Cardiac fibroblast (primary cell): ENCODE measurements around the gene DCST1.
"Not testable (repeated sequence)": the region's sequence is repeated elsewhere in the genome, so short reads cannot be mapped to it uniquely, and the experiment has no call there.

Source experiments
- DNase-seq, 2 donors: peaks; one replicate each; pipeline versions ENCODE4 v3.0.0 to v3.0.0-alpha.2; 2010; ENCODE audit warnings: low read depth in 2 of 2
- H3K4me3 ChIP-seq, 2 donors: replicated peaks in 1 of 2; 1 replicate in 1 of 2; 2 replicates in 1 of 2; pipeline ENCODE4 v1.5.1; 2011; ENCODE audit warnings: low read depth in 2 of 2, low read length in 2 of 2, mild to moderate bottlenecking in 2 of 2, moderate library complexity in 1 of 2
- TF ChIP-seq, protein P1 (sequence below): IDR thresholded peaks from one replicate; pipeline ENCODE4 v1.5.1; 2011; ENCODE audit warnings: low read depth, mild to moderate bottlenecking, low read length, inconsistent platforms

DCST1 gene

DNA sequence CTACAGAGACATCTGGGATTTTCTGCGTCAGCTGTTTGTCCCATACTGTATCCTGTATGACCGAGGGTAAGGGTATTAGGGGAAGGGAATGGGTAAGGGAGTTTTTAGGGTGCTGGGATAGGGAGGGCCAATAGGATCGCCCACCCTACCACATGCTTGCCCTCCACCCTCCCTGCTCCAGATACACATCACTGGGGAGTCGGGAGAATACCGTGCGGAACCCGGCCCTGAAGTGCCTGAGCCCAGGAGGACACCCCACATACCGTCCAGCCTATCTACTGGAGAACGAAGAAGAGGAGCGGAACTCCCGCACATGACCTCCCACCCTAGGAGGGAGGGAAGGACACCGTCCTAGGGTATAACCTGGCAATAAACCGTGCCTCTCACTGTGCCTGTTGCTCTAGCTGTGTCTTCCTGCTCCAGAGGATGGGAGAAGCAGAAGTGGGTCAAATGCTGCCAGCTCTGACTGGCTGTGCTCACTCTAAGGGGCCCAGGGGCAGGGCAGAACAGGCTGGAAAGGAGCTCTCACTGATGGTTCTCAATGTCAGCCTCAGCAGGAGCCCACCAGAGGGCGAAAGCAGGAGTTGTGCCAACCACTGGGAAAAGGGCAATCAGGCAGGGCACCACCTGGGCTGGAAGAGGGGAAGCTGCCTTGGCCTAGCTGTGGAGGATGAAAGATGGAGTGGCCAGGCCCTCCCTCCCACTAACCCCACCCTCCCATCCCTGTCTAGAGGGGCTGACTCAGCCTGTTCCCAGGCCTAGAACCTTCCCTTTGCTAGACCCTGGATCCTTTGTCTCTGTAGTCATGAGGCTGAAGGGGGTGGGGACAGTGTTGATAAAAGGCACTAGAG is 40.7 kb upstream of the DCST1 start:
- DNase-seq, result peak; percentile 57 to 65
- H3K4me3 ChIP-seq, result no peak overlapping the region
- TF ChIP-seq, protein P1, sequence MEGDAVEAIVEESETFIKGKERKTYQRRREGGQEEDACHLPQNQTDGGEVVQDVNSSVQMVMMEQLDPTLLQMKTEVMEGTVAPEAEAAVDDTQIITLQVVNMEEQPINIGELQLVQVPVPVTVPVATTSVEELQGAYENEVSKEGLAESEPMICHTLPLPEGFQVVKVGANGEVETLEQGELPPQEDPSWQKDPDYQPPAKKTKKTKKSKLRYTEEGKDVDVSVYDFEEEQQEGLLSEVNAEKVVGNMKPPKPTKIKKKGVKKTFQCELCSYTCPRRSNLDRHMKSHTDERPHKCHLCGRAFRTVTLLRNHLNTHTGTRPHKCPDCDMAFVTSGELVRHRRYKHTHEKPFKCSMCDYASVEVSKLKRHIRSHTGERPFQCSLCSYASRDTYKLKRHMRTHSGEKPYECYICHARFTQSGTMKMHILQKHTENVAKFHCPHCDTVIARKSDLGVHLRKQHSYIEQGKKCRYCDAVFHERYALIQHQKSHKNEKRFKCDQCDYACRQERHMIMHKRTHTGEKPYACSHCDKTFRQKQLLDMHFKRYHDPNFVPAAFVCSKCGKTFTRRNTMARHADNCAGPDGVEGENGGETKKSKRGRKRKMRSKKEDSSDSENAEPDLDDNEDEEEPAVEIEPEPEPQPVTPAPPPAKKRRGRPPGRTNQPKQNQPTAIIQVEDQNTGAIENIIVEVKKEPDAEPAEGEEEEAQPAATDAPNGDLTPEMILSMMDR, result no peak

DNA sequence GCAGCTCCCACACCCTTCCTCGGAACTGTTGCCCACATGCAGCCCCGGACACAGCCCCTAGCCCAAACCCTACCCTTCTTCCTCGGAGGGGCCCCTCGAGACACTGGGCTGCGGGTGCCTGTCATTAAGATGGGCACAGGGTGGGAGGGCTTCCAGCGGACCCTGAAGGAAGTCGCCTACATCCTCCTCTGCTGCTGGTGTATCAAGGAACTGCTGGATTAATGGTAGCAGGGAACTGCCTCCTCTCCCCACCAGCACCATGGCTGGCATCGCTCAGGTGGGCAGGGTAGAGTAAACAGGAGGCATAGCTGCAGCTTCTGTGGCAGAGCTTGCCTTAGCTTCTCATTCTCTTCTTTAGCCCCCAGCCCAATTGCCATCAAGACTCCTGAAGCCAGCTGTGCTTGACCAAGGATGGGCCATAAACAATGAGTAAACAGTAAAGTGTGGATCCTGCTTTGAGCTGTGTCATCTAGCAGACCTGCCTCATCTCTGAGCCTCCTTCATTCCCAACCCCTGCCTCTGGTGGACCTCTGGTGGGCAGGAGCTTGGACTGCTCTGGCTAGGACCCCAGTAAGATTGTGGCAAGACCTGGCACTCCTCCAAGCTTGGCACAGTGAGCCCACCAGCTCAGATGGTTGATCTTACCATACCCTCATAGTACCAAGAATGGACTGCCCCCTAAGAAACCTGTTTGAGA is 39.9 kb upstream of the DCST1 start, which contains the start of gene LENEP:
LENEP (plus strand) TSS at position 15 of the 697 bp plus-strand sequence; CDS start at position 37, 22 bp downstream.
- no peak within 1 kb of the TSS for H3K4me3 ChIP-seq
- DNase-seq, result no peak
- TF ChIP-seq, protein P1, result no peak

DNA sequence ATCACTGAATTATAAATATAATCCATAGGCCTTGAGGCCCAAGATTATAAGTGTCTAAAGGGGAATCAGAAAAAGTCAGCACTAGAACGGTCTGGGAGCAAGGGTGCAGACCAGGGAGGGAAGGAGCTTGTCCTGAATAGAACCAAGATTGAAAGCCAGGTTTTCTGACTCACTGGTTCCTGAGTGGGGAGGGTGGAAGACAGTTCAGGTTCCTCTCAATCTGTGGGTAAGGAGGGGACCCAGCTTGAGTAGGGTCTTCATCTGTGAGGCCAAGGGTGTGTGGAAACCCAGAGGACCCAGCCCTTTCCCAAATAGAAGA is 39.4 kb upstream of the DCST1 start:
- TF ChIP-seq, protein P1, result no peak

DNA sequence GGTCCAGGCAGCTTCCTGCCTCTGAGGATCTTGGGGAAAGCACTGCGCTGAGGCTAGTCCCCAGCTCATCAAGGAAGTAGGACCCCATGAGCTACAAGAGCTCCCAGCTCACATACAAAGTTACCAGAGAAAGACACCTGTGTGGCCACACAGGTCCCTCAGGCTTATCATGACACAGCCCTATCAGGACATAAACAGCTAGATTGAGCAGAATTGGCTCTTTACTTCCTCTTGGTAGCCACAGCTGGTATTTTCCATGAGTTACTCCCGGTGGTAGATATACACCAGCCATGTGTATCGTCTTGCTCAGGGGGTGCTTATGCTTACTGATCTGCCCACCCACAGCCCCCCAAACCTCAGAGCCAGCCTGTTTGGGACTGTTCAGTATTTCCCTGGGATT is 39.0 kb upstream of the DCST1 start:
- DNase-seq, result no peak
- no peak overlapping the region for H3K4me3 ChIP-seq
- TF ChIP-seq, protein P1, result no peak

More for the DNA sequence above, 39.4 kb upstream of the DCST1 start:
- DNase-seq, result no peak
- H3K4me3 ChIP-seq, result no peak overlapping the region

DNA sequence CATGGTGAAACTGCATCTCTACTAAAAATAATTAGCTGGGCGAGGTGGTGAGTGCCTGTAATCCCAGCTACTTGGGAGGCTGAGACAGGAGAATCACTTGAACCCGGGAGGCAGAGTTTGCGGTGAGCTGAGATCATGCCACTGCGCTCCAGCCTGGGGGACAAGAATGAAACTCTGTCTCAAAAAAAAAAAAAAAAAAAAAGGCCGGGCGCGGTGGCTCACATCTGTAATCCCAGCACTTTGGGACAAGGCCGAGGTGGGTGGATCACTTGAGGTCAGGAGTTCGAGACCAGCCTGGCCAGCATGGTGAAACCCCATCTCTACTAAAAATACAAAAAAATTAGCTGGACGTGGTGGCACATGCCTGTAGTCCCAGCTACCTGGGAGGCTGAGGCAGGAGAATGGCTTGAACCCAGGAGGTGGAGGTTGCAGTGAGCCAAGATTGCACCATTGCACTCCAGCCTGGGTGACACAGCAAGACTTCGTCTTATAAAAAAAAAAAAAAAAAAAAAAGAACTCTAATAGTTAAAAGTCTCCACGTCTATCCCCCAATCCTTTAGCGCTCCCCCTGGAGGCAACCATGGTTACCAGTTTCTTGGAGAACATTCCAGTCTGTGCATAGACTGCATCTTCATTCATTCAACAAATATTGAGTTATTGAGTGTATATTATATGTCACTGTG is 38.2 kb upstream of the DCST1 start:
- TF ChIP-seq, protein P1, result peak; percentile 39
- DNase-seq, result peak; percentile 91
- H3K4me3 ChIP-seq, result not testable (repeated sequence)

DNA sequence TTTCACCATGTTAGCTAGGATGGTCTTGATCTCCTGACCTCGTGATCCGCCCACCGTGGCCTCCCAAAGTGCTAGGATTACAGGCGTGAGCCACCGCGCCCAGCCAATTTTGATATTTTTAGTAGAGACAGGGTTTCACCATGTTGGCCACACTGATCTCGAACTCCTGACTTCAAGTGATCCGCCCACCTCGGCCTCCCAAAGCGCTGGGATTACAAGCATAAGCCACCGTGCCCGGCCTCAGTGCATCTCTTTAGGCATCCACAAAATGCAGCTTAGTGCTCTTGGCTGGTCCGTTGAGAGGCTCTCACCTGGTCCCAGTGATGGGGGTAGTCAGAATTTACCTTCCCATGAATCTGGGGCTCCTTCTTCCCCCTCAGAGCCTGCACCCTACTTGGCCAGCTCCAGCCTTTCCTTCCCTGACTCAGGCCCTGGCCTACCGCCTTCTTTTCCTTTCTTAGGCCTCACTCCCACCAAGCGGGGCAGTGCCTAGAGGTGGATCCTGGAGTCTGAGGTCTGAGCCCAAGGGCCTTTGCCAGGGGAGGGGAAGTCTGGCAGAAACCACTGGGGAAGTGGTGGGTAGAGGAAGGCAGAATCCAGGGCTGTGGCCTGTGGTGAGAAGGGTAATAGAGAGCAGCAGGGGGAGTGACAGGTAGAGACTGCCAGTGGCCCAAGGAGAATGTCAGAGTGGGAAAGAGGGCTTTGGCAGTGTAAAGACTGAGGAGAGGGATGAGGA is 36.5 kb upstream of the DCST1 start:
- no peak for DNase-seq
- H3K4me3 ChIP-seq, result no peak overlapping the region
- TF ChIP-seq, protein P1, result no peak
